GM21723 (cell line): ENCODE measurements around the gene ABCA1.
"Not testable (repeated sequence)": the region's sequence is repeated elsewhere in the genome, so short reads cannot be mapped to it uniquely, and the experiment has no call there.

Experiments
- ATAC-seq: cut with Tn5 transposase; IDR thresholded peaks from one replicate; pipeline ENCODE4 v1.9.1; 2021; ENCODE audit warnings: mild to moderate bottlenecking, moderate library complexity; ENCODE audit not compliant: unreplicated experiment

The ABCA1 gene

GRCh38 chr9:104944871-104945270 lies 16.9 kb upstream of the ABCA1 start:
- no peak for ATAC-seq

DNA sequence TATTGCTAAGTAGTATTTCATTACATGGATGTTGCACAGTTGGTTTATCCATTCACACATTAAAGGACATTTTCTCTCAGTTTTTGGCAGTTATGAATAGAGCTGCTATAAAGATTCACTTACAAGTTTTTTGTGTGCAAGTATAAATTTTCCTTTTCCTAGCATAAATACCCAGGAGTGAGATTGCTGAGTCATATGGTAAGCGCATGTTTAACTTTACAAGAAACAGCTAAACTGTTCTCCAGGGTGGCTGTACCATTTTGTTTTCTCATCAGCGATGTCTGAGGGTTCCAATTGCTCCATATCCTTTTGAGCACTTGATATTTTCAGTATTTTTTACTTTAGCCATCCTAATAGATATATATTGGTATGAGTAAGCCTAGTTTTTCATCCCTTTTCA lies 16.4 kb upstream of the ABCA1 start:
- ATAC-seq, result no peak

- ATAC-seq, result no peak
Observed at GRCh38 chr9:104941597-104941996, 13.6 kb upstream of the ABCA1 start.

GRCh38 chr9:104936291-104936690 lies 8.3 kb upstream of the ABCA1 start:
- ATAC-seq, result no peak

GRCh38 chr9:104935501-104935810 lies 7.5 kb upstream of the ABCA1 start:
- ATAC-seq, result not testable (repeated sequence)

DNA sequence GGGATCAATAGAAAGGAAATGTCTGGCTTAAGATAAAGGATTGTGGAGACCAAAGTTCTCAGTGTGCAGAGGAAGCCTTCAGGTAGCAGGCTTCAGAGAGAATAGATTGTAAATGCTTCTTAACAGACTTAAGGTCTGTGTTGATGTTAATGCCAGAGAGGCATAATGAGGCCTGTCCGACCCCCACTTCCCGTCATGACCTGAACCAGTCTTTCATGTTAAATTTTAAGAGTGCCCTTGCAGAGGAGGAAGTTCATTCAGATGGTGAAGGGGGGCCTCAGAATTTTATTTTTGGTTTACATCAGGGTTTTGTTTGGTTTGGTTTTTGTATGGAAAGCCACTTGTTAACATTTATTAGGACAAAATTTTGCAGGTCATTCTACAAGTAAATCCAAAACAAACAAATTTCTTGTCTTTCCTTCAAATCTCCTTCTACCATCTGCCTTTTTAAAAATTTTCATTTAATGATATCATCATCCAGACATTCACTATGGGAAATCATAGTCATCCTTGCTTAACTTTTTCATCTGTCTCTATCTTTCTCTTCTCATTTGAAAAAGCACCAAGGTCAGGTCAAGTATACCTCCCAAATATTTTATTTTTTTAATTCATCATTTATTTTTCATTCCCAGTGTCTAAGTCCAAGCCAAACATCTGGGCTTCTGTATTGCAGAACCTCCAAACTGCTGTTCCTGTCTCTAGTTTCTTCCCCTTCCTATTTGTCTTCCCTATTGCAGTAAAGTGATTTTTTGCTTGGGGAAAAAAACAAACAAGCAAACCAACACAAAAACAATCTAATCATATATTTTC lies 6.9 kb upstream of the ABCA1 start:
- no peak for ATAC-seq

GRCh38 chr9:104933091-104933490 lies 5.1 kb upstream of the ABCA1 start:
- ATAC-seq, result not testable (repeated sequence)

DNA sequence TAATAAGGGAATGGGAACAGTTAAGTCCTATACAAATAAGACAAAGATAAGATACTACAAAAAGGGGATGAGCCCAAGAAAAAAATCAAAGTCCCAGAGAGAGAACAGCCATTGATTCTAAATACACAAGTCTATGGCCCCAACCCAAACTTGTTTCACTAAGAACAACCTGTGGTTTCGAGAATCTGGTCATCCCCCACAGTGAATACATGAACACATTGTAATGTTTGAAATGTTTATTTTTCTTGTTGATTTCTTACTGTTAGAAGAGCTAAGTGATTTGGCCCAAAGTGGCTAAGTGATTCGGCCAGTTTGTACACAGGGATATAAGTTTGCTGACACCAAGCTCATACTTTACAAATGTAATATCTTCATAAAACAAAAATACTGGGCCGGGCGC lies 3.3 kb upstream of the ABCA1 start:
- ATAC-seq, result no peak

DNA sequence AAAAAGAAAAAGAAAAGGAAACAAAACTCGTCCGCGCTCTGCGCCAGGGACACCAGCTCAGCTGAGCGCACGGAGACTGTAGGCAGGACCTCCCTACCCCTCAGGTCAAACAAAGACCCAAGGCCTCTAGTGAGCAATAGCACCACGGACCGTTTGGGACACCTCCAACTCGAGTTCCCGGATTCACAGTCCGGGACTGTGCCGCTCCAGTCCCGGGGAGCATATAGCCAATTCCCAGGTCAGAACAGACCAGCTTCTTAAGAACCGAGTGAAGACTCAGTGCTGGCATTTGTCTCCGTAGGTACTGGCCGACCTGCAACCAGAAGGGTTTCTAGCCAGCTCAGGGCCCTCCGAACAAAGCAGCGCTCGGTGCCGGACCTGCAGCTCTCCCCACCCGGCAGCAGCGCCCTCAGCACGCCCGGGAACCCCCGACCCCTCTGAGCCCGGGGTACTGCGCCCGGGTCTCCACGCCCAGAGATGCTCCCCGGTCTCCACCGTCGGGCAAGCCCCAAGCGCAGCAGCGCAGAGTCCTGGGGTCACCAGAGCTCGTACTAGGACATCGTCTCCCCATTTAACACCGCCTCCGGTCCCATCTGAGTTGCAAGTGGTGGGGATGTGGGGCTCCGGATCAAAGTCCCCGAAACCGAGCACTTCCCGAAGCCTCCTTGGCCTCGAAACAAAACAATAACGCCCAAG lies 591 bp downstream of the ABCA1 start:
- peak; percentile 29 for ATAC-seq

GRCh38 chr9:104923740-104924139 lies 4.2 kb downstream of the ABCA1 start:
- ATAC-seq, result peak; percentile 43

DNA sequence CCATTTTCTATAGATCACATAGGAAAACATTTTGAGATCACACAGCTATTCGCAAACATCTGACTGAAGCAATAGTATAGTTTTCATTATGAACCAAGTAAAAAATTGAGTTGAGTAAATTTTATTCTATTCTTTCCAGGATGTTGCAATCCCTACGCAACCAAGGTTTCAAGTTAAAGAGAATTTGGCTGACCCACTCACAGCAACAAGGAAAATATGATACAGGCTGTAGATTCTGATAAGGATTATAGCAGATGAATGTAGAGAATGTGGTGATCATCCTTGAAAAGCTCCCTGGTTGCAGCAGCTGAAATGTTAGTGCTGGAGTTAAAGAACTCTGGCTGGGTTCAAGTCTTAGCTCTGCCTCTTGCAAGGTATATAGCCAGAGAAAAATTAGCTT lies 4.7 kb downstream of the ABCA1 start:
- no peak for ATAC-seq

DNA sequence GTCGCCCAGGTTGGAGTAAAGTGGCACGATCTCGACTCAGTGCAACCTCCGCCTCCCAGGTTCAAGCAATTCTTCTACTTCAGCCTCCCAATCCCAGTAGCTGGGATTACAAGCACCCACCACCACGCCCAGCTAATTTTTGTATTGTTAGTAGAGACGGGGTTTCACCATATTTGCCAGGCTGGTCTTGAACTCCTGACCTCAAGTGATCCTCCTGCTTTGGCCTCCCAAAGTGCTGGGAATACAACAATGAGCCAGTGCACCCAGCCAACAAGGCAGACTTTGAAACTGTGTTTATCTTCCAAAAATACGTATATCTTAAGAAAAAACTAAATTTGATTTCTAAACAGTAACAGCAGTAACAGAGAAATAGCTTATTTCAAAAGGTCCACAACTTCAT lies 5.2 kb downstream of the ABCA1 start:
- not testable (repeated sequence) for ATAC-seq

DNA sequence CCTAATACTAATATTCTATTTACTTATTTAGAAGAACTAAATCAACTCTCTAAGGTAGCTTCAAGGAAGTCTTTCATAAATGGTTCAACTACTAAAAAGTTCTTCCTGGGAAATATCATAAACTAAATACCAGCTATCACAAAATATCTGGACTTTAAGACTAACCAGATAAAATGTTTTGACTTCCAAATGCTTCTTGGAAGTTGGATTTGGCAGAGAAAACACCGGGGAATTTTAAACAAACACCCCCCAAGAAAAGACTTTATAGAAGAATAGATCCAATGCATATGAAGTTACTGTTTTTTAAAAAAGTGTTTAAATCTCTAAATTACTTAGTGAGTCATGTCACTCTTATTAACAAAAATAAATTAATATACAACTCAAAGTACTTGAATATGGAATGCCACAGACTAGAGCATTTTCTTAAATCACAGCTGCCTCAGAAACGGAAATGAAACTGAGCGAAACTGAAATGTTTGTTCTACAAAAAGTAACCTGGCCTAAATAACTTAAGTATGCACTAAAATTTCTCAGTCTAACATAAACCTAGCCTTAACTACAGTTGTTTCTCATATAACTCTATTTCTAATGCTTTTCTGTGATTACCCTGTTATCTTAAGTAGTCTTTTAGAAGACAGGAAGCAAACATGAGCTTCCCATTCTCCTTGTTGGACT lies 6.8 kb downstream of the ABCA1 start:
- peak; percentile 71 for ATAC-seq

DNA sequence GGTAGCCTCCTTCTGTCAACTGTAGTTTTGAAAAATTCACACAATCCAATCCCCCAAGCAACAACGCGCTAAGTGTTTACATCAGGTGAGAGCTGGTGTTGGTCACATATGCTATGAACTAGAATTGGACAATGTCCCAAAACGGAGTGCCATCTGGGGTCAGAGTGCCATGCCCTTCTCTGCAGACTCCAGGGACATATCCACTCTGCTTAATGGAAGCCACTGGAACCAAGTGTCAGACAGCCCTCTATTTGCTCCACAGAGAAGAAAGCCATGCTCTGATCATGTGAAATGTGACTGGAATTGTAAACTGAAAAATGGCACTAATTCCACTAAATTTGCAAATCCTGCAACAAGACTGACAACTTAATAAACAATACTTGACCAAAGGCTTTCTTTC lies 12.2 kb downstream of the ABCA1 start:
- ATAC-seq, result no peak

GRCh38 chr9:104915049-104915448 lies 12.9 kb downstream of the ABCA1 start:
- ATAC-seq, result no peak

DNA sequence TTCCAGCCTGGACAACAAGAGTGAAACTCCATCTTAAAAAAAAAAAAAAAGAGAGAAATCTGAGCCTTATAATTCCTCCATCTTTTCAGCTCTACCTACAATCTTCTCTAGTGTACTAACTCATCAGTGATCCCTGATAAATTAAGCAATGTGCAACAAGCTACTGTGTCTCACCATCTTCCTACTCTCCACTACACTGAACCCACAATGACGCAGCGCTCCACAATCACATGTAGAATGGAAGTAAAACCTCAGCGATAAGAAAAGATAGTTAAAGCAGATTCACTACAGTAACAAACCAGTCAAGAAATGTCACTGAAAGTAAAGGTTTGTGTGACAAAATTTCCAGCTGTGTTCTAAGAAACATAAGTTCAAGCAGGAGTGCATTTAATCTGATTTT lies 13.5 kb downstream of the ABCA1 start:
- no peak for ATAC-seq

- no peak for ATAC-seq
Observed at GRCh38 chr9:104912606-104913005, 15.3 kb downstream of the ABCA1 start.

GRCh38 chr9:104911032-104911607 lies 16.8 kb downstream of the ABCA1 start:
- no peak for ATAC-seq

DNA sequence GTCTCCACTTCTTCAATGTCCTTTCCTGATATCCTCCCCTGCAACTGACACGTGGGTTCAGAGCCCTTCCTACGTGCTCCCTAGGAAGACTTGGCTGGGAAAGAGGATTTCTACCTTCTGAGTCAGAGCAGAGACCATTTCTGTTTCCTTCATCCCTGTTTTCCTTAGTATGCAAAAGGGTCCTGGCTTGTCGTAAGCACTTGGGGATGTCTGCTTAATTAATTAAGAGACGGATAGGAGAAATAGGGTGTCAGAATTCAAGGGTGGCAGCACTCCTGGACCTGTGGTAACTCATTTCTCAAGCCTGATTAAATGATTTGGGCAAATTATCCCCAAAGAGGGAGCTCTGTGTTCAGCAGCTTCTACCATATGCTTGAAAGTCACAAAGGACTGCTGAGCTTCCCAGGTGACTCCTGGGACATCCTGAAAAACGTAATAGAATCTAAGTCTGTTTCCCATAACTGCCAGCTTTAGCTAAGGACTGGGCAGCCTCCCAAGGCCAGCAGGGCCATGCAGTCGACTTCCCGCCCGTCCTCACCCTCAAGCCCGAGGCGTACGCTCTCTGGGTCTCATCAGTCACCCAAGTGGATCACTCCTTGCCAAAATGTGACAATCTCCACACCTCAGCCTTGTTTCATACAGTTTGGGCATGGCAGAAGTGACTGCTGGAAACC lies 20.5 kb downstream of the ABCA1 start:
- ATAC-seq, result no peak

DNA sequence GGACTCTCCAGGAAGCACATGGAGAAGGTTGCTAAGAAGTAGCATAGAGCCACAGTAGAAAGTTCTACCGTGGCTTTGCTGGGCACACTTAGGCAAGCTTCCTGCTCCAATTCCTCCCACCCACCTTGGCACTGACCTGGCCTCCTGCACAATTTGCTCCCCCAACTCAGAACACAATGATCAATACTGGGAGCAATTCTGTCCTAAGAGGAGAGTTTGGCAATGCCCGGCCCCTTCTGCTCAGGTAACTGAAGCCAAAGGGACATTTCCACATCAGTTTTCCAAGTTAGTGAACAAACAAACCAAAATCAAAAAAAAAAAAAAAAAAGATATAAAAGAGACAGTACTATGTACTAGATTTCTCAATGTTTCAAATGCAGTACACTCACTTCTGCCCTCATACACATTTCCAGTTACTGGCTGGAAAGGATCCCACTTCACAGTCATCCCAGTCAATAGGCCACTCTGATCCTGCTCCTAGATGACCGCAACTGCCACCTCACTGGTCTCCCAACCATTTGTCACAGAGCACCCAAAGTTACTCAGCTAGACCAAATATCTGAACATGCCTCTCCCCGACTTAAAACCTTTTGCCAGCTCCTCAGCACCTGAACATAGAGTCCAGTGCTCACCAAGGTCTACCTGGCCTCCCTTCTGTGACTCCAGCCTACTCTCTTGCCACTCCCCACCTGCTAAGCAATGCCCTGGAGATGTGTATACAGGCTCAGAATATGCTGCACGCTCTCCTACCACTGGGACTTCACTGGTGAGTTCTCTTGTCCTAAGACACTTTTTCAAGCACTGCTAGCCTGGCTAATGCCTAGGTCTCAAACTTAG lies 21.3 kb downstream of the ABCA1 start:
- no peak for ATAC-seq
